ENCODE results near the gene EPC1.

Gene EPC1

GRCh38 chr10:32244421-32245207 is 102.3 kb downstream of the EPC1 start:
- H4K20me1 ChIP-seq (ENCODE audit: insufficient read depth, low read length, poor library complexity, severe bottlenecking), result no peaks in the 10 kb centered on the region
- H3K9me3 ChIP-seq (ENCODE audit: insufficient read depth, low read depth, low read length), result no peaks in the 10 kb centered on the region
- TF ChIP-seq CTCF (conservative IDR thresholded peaks at IDR 0.05; ENCODE audit: low read length) (no peak), EZH2phosphoT487 (IDR thresholded peaks at IDR 0.05; ENCODE audit: borderline replicate concordance) (no peak)
- no peaks in the 10 kb centered on the region for H3K36me3 ChIP-seq (ENCODE audit: insufficient read depth, low read length)
- H3F3A ChIP-seq (ENCODE audit: low read depth), result no peaks in the 10 kb centered on the region
- H3K4me2 ChIP-seq (ENCODE audit: low read depth, low read length, poor library complexity, severe bottlenecking), result no peak overlapping the region
- no peaks in the 10 kb centered on the region for H3K4me1 ChIP-seq (ENCODE audit: insufficient read depth, low read length, poor library complexity, severe bottlenecking)
- H3K27me3 ChIP-seq (ENCODE audit: insufficient read depth, low read length, poor library complexity, severe bottlenecking), result no peaks in the 10 kb centered on the region
- no peak overlapping the region for H3K9ac ChIP-seq (ENCODE audit: low read depth, low read length, poor library complexity, severe bottlenecking)
- H2AFZ ChIP-seq (ENCODE audit: low read length), result no peak overlapping the region
- H3K79me2 ChIP-seq (ENCODE audit: insufficient read depth, low read length), result no peaks in the 10 kb centered on the region
- H3K9me2 ChIP-seq (replicated peaks; ENCODE audit: low read depth, low read length), result no peaks in the 10 kb centered on the region
- no peak overlapping the region for H3K4me3 ChIP-seq (ENCODE audit: low read length, poor library complexity, severe bottlenecking)

GRCh38 chr10:32244011-32244410 is 102.9 kb downstream of the EPC1 start:
- Histone ChIP-seq H3K9me3 (ENCODE audit: insufficient read depth, low read depth, low read length) (no peaks in the 10 kb centered on the region), H3K27me3 (ENCODE audit: insufficient read depth, low read length, poor library complexity, severe bottlenecking) (no peaks in the 10 kb centered on the region), H3K4me3 (ENCODE audit: low read length, poor library complexity, severe bottlenecking) (no peak overlapping the region), H2AFZ (ENCODE audit: low read length) (no peak overlapping the region), H3K9me2 (replicated peaks; ENCODE audit: low read depth, low read length) (no peaks in the 10 kb centered on the region), H4K20me1 (ENCODE audit: insufficient read depth, low read length, poor library complexity, severe bottlenecking) (no peaks in the 10 kb centered on the region), H3K79me2 (ENCODE audit: insufficient read depth, low read length) (no peaks in the 10 kb centered on the region), H3K4me2 (ENCODE audit: low read depth, low read length, poor library complexity, severe bottlenecking) (no peak overlapping the region), H3K9ac (ENCODE audit: low read depth, low read length, poor library complexity, severe bottlenecking) (no peak overlapping the region), H3K36me3 (ENCODE audit: insufficient read depth, low read length) (no peaks in the 10 kb centered on the region), H3F3A (ENCODE audit: low read depth) (no peaks in the 10 kb centered on the region), H3K4me1 (ENCODE audit: insufficient read depth, low read length, poor library complexity, severe bottlenecking) (no peaks in the 10 kb centered on the region)
- TF ChIP-seq CTCF (conservative IDR thresholded peaks at IDR 0.05; ENCODE audit: low read length) (no peak), EZH2phosphoT487 (IDR thresholded peaks at IDR 0.05; ENCODE audit: borderline replicate concordance) (no peak)

GRCh38 chr10:32241946-32242345 is 105.0 kb downstream of the EPC1 start:
- H3K27me3 ChIP-seq (ENCODE audit: insufficient read depth, low read length, poor library complexity, severe bottlenecking), result no peaks in the 10 kb centered on the region
- H3K79me2 ChIP-seq (ENCODE audit: insufficient read depth, low read length), result no peaks in the 10 kb centered on the region
- no peak overlapping the region for H3K9ac ChIP-seq (ENCODE audit: low read depth, low read length, poor library complexity, severe bottlenecking)
- H2AFZ ChIP-seq (ENCODE audit: low read length), result no peak overlapping the region
- no peaks in the 10 kb centered on the region for H3K9me2 ChIP-seq (replicated peaks; ENCODE audit: low read depth, low read length)
- no peak overlapping the region for H3K4me3 ChIP-seq (ENCODE audit: low read length, poor library complexity, severe bottlenecking)
- no peaks in the 10 kb centered on the region for H3K9me3 ChIP-seq (ENCODE audit: insufficient read depth, low read depth, low read length)
- H3K4me2 ChIP-seq (ENCODE audit: low read depth, low read length, poor library complexity, severe bottlenecking), result no peak overlapping the region
- H3F3A ChIP-seq (ENCODE audit: low read depth), result no peaks in the 10 kb centered on the region
- no peaks in the 10 kb centered on the region for H4K20me1 ChIP-seq (ENCODE audit: insufficient read depth, low read length, poor library complexity, severe bottlenecking)
- no peaks in the 10 kb centered on the region for H3K4me1 ChIP-seq (ENCODE audit: insufficient read depth, low read length, poor library complexity, severe bottlenecking)
- TF ChIP-seq CTCF (conservative IDR thresholded peaks at IDR 0.05; ENCODE audit: low read length) (no peak), EZH2phosphoT487 (IDR thresholded peaks at IDR 0.05; ENCODE audit: borderline replicate concordance) (no peak)
- H3K36me3 ChIP-seq (ENCODE audit: insufficient read depth, low read length), result no peaks in the 10 kb centered on the region

Data from Loucy (cell line).